CD4-positive, alpha-beta T cell treated with Interleukin-15 for 4 hours (primary cell): ENCODE data around the gene RAB10.
"Not testable (repeated sequence)": the region's sequence is repeated elsewhere in the genome, so short reads cannot be mapped to it uniquely, and the experiment has no call there.

Experiments used
- DNase-seq: peaks from one replicate; pipeline ENCODE4 v3.0.0-alpha.2; 2020; ENCODE audit warnings: low spot score

RAB10 gene

DNA sequence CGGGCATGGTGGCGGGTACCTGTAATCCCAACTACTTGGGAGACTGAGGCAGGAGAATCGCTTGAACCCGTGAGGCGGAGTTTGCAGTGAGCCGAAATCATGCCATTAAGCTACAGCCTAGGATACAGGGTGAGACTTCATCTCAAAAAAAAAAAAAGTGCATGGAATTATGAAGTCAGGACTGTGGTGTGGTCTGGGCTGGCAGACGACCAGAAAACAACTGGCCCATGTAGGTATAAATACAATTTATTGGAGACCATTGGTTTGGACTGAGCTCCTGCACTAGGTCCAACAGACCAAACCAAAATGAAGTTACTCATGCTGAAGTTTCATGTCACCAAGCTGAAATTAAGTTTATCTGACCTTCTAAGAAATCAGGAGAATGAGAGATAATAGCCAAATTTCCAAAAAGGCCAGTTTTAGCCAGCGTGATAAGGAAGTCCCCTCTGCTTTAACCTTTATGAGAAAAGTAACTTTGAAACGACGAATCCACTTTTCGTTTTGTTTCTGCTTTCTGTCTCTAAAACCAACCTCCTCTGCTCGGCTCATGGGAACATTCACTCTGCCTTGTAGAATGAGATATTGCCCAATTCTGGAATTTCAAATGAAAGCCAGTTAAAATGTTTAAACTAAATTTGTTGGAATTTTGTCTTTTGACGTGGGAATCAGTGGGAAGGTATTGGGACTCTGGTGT is 17.7 kb upstream of the RAB10 start:
- no peak for DNase-seq

DNA sequence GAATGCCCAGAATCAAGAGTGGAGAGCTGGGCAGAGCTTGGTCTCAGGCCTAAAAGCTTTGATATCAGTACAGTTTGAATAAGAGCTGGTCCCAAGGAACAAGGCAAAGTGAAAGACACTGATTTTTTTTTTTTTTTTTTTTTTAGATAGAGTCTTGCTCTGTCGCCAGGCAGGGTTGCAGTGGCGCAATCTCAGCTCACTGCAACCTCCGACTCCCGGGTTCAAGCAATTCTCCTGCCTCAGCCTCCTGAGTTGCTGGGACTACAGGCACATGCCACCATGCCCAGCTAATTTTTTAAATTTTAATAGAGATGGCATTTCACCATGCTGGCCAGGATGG is 17.2 kb upstream of the RAB10 start:
- DNase-seq: not testable (repeated sequence)

DNA sequence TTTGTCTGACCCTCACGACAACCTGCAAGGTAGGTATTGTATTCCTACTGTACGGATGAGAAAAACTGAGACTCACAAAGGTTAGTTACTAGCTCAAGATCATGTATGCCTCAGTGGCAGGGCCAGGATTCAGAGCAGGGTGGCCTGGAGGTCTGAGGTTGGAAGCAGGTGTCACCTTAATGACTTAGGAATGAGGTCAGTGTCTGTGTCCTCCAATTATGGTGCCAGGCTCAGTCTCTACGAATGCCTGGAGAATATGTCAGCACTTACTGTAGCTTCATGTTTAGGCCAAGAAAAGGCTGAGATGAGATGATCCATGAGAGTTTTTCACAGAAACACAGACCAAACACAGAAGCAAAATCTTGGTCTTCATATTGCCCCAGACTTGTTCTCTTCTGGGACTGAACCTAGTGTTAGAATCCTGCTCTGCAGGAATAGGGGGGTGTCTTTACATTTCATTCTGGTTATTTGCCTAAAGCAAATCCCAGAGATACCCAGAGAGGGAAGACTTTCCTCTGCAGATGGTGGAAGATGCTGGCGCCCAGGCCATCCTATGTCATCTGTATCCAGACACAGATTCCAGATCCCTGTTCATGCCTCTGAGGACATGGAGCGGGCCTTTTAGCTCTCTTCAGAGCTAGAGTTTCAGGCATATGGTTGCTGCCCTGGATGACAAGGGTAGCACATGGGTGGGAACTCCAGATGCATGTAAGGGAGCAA is 16.3 kb upstream of the RAB10 start:
- no peak for DNase-seq

GRCh38 chr2:26018184-26019055 is 15.5 kb upstream of the RAB10 start:
- peak; percentile 18 for DNase-seq

GRCh38 chr2:26020231-26020640 is 13.6 kb upstream of the RAB10 start:
- DNase-seq: no peak

- DNase-seq: no peak
Observed at GRCh38 chr2:26024260-26024659, 9.6 kb upstream of the RAB10 start.

GRCh38 chr2:26025509-26025908 is 8.4 kb upstream of the RAB10 start:
- DNase-seq: no peak

DNA sequence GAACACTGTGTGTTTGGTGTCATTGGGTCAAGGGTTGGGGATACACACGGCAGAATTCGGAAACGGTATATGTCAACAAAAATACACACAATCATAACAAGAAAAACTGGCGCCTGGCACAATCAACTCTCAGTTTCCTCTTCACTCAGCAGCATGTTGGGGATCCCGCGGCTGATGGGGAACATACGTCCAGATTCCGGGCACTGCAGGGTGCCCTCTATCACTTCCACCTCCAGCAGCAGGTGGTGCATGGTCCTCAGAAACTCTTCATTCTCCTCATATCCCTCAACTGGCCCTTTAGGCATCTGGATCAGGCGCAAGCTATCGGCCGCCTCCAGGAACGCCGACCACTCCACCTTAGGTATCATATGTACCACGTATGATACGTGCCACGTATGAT is 5.8 kb upstream of the RAB10 start:
- not testable (repeated sequence) for DNase-seq

GRCh38 chr2:26032586-26033269 is 1.2 kb upstream of the RAB10 start:
- DNase-seq: not testable (repeated sequence)

DNA sequence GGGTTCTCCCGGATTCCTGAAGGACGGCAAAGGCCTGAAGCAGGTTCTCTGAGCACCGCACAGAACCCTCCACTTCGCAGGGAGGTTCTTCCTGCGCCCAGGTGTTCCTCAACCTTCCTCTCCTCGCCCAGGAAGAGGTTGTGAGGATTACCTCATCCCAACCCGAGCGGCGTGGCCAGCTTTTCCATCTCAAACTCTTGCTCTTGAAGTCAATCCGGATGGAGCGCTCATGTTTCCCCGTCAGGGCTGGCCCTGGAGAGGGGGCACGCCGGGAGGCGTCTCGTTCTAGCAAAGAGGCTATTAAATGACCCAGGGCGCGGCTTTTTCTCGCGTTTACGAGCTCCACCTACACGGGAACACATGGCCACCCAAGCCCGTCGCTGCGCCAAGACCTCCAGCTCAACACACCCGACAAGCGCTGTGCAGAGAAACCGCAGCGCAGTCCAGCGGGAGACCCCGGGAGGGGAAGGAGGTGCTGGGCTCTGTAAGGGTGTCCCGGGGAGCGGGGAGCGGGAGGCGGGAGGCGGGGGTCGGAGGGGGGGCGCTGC is 540 bp upstream of the RAB10 start:
- DNase-seq: no peak

DNA sequence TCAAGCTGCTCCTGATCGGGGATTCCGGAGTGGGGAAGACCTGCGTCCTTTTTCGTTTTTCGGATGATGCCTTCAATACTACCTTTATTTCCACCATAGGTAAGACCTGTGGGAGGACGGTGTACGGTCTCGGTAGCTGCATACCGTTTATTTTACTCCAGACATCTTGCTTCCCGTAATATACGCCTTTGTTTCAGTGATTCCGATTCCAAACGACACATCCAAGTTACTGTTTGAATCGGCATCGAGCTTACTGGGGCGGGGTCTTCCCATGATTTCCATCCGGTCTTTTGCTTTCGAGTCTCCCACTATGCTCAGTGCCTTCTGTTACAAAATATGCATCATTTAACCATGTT is 731 bp downstream of the RAB10 start:
- peak; percentile 30 for DNase-seq

GRCh38 chr2:26035090-26035743 is 1.3 kb downstream of the RAB10 start:
- no peak for DNase-seq

- no peak for DNase-seq
Observed at GRCh38 chr2:26039603-26040323, 5.9 kb downstream of the RAB10 start.

- no peak for DNase-seq
Observed at GRCh38 chr2:26043109-26043508, 9.2 kb downstream of the RAB10 start.

GRCh38 chr2:26043862-26044696 is 10.2 kb downstream of the RAB10 start:
- DNase-seq: no peak

GRCh38 chr2:26048791-26049190 is 14.9 kb downstream of the RAB10 start:
- DNase-seq: no peak

DNA sequence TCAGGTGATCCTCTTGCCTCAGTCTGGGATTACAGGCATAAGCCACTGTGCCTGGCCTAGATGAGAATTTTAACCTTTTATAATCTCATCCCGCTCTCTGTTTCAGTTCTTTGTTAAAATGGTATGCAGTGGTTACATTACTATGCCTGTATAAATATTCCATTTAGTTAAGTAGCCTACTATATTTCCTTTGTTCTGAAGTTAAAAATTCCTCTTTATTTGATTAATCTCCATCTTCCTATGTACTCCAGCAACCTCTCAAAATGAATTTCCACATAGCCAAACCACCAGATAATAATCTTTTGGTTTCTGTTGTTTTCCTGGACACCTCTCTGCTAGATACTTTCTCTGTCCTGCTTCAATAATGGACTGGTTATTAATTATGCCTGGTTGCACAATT is 15.8 kb downstream of the RAB10 start:
- DNase-seq: no peak

GRCh38 chr2:26052740-26053139 is 18.9 kb downstream of the RAB10 start:
- DNase-seq: no peak

DNA sequence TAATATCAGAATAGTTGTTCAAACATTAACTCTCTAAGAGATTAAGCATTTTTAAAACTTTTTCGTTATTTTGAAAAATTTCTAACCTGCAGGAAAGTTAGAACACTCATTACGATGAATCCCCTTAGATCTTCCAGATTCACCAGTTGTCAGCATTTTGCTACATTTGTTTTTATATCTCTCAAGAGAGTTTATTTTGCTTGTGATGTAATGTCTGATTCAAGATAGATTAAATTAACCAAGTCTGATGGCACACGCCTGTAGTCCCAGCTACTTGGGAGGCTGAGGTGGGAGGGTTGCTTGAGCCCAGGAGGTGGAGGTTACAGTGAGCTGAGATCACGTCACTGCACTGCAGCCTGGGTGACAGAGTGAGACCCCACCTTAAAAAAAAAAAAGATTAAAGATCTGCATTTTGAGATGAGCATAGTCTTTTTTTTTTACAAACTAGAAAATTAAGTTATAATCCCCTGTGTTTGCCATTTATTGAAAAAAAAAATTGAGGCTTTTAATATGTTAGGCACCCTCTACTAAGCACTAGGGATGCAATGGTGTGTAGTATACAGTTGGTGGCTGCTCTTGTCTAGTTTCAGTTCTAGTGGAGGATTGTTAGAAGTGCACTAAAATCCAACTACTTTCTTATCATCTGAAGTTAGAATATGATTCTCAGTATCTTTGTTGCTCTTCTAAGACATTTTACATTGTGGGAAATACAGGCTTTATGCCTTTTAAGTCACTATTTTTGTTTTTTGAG is 20.9 kb downstream of the RAB10 start:
- no peak for DNase-seq
